C4-2B (cell line): ENCODE data around the gene SEPTIN2.

Source experiments
- H3K27ac ChIP-seq: fragments of 450-650 bp; 2 replicates; pipeline ENCODE4 v1.5.1; 2017
- CTCF ChIP-seq: fragments of 450-650 bp; conservative IDR thresholded peaks from 2 replicates; pipeline ENCODE4 v1.5.1; 2017; ENCODE audit warnings: mild to moderate bottlenecking
- ZFX ChIP-seq: fragments of 450-650 bp; IDR thresholded peaks from 2 replicates; pipeline ENCODE4 v1.6.1; 2017

Gene SEPTIN2

GRCh38 chr2:241300000-241300399 is 15.7 kb upstream of the SEPTIN2 start:
- TF ChIP-seq ZFX = no peak
- TF ChIP-seq CTCF = no peak
- H3K27ac ChIP-seq = no peak overlapping the region

DNA sequence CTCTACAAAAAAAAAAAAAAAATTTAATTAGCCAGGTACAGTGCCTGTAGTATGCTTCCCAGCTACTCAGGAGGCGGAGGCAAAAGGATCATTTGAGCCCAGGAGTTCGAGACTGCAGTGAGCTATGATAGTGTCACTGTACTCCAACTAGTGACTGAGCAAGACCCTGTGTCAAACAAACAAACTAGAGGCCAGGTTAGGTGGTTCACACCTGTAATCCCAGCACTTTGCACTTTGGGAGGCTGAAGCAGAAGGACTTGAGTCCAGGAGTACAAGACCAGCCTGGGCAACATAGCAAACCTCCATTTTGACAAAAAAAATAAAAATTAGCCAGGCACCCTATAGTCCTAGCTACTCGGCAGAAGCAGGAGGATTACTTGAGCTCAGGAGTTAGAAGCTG is 13.6 kb upstream of the SEPTIN2 start:
- no peak overlapping the region for H3K27ac ChIP-seq
- TF ChIP-seq ZFX = no peak
- no peak for TF ChIP-seq CTCF

- no peak for TF ChIP-seq CTCF
- H3K27ac ChIP-seq = peak overlapping the region; percentile 3; the same call in 1 of the 2 replicates
Observed at GRCh38 chr2:241302759-241303651, 12.7 kb upstream of the SEPTIN2 start.

DNA sequence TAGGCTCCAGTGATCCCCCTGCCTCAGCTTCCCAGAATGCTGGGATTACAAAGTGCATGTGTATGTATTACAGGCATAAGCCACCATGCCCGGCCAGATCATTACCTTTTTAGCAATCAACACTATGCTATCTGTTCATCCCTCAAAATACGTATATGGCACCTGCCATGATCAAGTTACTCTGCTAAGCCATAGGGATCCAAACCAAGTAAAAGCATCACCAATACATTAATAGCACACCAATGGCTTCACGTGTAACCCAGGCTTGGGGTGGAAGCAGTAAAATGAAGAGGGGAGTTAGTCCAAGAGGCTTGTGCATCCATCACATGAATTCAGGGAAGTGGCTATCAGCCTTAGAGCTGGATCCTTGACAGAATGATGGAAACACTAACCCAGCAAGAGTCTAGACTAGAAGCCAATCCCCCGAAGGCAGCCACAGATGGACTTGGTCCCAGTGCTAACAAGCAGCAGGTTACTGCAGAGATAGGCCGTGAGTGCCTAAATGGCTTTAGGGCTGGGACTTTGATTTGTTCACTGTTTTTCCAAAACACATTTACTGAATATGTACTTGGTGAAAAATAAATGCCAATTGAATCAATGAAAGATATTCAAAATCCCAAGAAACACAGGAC is 11.6 kb upstream of the SEPTIN2 start:
- TF ChIP-seq CTCF = no peak
- no peak for TF ChIP-seq ZFX
- H3K27ac ChIP-seq = no peak overlapping the region

DNA sequence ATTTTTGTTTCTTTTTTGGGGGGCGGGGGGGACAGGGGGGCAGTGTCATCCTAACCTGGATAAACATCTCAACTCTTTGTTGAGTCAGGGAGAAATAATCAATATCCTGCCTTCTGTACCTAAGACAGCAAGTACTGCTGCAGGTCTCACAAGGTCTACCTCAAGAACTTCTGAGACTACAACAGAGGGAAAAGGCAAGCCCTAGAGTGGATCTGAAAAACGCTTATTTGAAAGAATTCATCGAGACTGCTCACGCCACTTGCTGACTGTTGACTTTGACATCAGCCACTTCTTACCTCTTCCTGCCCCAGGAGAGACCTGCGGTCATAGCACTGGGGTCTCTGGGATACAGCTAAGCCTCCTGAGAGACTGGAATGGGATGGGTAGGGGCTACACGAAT is 8.7 kb upstream of the SEPTIN2 start:
- no peak for TF ChIP-seq ZFX
- TF ChIP-seq CTCF = no peak
- H3K27ac ChIP-seq = no peak overlapping the region

- TF ChIP-seq ZFX (no peak), CTCF (no peak)
- no peak overlapping the region for H3K27ac ChIP-seq
Observed at GRCh38 chr2:241308267-241308666, 7.5 kb upstream of the SEPTIN2 start.

DNA sequence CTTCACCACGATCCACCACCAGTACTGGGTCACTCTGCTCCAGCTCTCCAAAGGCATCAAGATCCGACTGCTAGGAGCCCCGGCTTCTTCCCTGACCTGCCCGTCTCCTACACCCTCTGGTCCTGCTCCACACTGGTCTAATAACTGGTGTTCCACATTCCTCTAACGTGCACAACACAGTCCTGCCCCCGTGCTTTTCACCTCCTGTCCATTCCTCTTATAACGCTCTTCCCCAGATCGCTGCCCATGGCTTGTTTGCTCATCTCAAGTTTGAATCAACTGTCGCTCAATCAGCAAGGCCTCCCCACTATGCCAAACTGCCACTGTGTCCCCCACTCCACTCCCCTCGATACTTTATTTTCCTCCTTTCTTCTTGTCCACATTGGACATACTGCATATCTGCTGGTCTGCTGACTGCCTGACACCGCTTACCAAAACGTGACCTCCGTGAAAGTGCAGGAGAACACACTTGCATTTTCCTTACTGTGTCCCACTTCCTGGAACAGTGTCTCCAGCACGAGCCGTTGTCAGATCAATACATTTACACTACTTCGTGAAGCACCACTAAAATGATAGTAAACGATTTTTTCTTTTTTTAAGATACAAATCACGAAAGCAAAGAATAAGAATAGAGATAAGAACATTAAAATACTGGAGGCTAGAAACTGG is 6.8 kb upstream of the SEPTIN2 start:
- H3K27ac ChIP-seq = no peak overlapping the region
- TF ChIP-seq CTCF (no peak), ZFX (no peak)
